ENCODE measurements around the gene XKR7.

The XKR7 gene

DNA sequence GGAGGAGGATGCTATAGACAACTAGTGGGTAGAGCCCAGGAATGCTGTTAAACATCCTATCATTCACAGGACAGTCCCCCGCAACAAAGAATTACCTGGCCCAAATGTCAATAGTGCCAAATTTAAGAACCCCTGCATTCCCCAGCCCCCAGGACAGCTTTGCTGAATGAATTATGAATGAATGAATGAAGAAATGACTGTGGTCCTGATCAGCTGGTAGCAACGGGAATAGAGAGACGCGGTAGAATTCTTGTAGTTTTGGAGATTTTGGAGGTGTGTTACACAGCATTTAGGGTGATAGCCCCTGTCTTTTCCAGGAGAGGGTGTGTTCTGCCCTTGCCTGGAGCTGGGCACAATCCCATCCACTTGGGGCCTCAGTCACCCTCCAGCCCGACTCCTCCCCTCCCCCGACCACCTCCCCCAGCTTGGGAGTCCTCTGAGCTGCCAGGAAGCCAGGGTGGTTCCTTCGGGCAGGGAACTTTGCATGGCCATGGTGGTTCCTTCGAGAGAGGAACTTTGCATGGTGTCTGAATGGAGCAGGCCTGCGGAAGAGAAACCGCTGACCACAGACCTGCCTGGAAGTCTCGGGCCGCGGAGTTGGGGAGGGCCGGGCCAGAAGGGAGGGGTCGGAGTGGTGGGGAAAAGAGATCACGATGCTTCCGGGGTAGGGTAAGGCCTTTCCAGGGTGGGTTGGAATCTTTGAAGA is 83.1 kb downstream of the XKR7 start:
- FAIRE-seq, result no peak

DNA sequence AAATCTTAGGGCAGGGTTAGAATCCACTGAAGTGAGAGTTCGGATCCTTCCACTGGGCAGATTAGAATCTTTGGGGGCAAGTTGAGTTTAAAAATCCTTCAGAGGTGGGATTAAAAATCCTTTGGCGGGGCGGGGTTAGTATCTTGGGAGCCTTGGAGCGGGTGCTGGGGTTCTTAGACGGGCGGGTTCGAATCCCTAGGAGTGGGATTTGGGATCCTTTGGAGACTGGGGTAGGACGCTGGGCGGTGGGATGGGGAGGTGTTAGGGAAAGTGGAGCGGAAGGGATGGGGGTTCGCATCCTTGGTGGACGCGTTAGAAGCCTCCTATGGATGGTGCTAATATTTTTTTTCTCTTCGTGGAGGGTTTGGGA is 83.8 kb downstream of the XKR7 start:
- no peak for FAIRE-seq

DNA sequence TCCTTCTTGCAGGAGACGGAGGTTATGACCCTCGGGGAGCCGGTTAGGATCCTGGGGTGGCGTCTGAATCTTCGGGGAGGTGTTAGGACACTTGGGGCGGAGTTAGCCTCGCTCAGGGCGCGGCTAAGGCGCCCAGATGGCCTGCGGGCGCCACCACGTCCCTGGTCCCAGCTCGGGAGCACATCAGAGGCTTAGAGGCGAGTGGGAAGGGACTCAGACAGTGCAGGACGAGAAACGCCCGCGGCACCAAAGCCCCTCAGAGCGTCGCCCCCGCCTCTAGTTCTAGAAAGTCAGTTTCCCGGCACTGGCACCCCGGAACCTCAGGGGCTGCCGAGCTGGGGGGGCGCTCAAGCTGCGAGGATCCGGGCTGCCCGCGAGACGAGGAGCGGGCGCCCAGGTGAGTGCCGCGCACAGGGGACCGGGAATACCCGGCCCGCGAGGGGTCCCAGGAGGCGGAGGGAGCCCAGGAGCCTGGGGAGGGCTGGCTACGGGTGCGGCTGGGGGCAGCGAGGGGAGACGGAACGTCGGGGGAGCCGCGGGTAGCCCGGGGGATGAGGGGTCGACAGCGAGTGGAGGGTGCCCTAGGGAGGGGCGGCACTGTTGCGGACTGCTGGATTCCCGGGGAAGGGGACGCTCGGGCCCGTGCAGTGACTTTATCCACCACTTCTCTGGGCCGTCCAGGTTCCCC is 84.3 kb downstream of the XKR7 start, which contains the start of gene HCK:
HCK (plus strand) TSS at position 153 of the 688 bp plus-strand sequence.
- FAIRE-seq, result no peak

DNA sequence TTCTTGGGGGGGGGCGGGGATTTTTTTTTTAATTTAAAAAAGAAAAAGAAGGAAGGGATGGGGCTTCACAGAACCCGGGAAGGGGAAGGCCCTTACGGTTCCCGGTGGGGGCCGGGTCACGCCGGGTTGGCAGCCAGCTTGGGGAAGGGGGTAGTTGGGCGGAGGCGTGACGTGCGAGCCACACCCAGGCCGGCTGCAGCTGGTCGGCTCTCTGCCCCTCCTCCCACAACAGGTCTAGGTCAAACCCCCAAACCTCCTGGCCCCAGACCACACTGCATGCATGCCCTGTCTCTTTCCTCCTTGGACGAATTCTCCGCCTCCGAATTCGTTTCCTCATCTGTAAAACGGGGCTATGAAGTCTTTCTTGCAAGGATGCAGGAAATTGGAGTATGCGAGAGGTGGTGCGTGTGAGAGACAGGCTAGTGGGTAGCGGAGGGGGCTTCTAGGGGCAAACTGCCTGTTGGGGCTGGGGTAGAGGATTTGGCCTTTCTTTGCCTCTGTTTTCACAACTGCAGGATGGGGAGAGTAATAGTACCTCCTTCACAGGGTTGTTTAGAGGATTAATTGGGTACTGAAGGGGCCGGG is 84.9 kb downstream of the XKR7 start:
- no peak for FAIRE-seq
